Measurements from ENCODE around the gene SNAP29.
"Not testable (repeated sequence)": the region's sequence is repeated elsewhere in the genome, so short reads cannot be mapped to it uniquely, and the experiment has no call there.

Gene SNAP29

GRCh38 chr22:20836987-20837823 lies 21.6 kb upstream of the SNAP29 start:
- DNase-seq = no peak

- not testable (repeated sequence) for DNase-seq
Observed at GRCh38 chr22:20839354-20839753, 19.5 kb upstream of the SNAP29 start.

- DNase-seq = no peak
Observed at GRCh38 chr22:20839837-20840645, 18.8 kb upstream of the SNAP29 start.

DNA sequence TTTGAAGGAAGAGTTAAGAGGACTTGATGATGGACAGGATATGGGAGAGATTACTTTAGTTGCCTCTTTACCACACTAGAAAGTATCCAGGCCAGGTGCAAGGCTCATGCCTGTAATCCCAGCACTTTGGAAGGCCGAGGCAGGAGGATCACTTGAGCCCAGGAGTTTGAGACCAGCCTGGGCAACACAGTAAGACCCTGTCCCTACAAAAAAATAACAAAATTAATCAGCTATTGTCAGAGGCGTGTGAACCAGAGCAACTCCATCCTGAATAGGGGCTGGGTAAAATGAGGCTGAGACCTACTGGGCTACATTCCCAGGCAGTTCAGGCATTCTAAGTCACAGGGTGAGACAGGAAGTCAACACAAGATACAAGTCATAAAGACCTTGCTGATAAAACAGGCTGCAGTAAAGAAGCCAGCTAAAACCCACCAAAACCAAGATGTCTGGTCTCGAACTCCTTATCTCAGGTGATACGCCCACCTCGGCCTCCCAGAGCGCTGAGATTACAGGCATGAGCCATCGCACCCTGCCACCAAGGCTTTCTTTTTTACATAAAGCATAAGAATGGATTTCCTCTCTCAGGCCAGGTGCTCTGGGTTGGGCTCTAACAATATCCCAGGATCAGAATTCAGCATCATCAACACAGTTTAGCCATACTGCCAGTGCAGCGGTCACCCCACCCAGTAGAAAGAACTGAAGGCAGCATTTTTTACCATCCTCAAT lies 18.0 kb upstream of the SNAP29 start:
- no peak for DNase-seq

- no peak for DNase-seq
Observed at GRCh38 chr22:20843501-20843900, 15.3 kb upstream of the SNAP29 start.

- no peak for DNase-seq
Observed at GRCh38 chr22:20844055-20845037, 14.5 kb upstream of the SNAP29 start.

DNA sequence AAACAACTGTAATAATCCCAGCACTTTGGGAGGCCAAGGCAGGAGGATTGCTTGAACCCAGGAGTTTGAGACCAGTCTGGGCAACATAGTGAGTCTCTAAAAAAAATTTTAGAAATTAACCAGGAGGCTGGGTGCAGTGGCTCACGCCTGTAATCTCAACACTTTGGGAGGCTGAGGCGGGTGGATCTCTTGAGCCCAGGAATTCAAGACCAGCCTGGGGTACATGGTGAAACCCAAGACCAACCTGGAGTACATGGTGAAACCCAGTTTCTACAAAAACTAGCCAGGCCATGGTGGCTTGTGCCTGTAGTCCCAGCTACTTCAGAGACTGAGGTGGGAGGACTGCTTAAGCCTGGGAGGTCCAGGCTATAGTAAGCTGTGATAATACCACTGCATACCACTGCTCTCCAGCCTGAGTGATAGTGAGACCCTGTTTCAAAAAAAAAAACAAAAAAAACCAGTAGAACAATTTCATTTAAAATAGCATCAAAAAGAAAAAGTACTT lies 11.4 kb upstream of the SNAP29 start:
- DNase-seq = no peak

DNA sequence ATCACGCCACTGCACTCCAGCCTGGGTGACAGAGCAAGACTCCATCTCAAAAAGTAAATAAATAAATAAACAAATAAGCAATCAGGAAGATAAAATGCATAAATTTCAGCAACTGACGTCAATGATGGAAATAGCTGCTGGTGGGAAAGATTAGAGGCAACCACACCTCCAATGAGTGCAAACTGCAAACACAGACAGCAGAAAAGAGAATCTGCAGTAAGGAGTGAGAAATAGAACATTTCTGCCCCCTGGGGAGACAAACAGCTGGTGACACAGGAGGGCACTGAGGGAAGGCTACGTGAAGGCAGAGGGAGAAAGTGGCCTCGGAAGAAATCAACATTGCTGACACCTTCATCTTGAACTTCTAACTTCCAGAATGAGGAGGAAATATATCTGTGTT lies 6.7 kb upstream of the SNAP29 start:
- DNase-seq = no peak

GRCh38 chr22:20852503-20852902 lies 6.3 kb upstream of the SNAP29 start:
- DNase-seq = no peak

DNA sequence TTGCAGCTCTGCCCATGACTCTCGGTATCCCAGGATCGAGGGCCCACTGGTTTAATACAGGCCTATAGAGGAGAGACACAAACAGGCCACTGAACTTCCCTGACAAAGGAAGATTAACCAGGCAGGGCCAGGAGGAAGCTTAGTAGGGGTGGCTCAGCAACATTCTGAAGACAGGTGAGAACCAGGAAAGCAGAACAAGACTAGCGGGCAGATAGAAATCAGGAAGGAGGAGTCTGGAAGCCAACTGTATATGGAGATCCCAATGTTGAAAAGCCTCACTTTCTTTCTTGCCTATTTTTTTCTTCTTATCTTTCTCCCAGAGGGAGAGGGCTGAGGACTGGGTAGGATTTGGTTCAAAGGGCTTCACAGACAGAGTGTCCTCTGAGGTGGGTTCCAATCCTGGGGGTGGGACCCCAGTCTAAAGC lies 5.6 kb upstream of the SNAP29 start:
- DNase-seq = no peak

- DNase-seq = no peak
Observed at GRCh38 chr22:20857247-20857643, 1.6 kb upstream of the SNAP29 start.

GRCh38 chr22:20857838-20858614 lies 781 bp upstream of the SNAP29 start:
- DNase-seq = peak; percentile 83

DNA sequence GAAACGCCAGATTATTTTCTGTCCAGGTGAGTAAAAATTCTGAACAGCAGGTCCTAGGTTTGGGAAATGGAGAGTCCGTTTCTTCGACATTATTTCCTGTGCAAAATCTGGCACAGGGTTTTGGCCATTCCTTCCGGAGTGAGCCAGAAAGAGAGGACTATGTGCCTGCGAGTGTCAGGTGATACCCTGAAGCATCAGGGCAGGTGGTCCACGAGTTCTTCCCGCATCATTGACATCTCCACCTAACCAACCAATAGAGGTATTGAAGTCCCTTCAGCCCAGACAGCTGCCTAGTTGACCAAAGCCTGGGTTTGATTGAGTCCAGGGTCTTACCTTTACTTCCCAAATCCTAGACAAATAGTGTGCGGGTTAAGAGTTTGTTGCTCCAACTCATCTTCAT lies 808 bp downstream of the SNAP29 start:
- no peak for DNase-seq

- DNase-seq = no peak
Observed at GRCh38 chr22:20862540-20862939, 3.7 kb downstream of the SNAP29 start.

GRCh38 chr22:20863366-20863765 lies 4.6 kb downstream of the SNAP29 start:
- DNase-seq = no peak

- no peak for DNase-seq
Observed at GRCh38 chr22:20864186-20864908, 5.5 kb downstream of the SNAP29 start.

DNA sequence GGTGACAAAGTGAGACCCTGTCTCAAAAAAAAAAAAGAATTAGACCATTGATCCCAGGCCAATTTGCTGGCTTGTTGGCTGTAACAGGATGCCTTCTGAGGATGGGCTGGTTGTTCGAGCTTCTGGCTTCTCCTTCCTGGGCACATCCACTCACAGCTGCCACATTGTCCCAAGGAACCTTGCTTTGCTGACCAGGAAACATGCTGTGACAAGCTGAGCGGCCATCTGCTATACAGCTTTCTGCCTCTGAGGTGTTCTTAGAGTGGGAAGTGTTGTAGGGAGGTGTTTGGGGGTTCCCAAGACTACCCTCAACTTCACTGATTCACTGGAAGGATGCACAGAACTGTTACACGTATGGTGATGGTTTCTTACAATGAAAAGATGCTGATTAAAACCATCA lies 6.5 kb downstream of the SNAP29 start:
- no peak for DNase-seq

DNA sequence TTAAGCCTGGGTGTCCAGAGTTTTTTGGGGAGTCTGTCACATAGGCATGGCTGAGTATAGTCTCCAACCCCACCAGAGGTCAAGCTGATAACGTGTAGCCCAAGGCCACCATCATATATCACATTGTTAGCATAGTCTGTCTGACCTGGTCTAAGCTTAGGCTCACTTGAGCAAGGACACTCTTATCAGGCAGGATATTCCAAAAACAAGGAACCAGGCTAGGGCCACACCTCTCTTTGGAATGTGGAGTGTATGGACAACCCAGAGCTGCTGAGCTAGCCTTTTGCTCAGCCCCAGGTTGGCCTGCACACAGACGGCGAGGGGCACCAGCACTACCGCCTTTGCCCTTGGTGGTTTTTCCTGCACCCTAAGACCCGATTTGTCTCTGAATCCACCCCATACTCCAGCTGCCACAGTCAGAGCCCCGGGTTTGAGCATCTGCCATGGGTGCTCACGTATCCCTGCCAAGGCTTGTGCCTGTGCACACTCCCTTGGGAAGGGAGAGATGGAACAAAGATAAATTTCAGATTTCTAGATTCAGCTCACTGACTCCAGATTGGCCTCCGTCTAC lies 7.2 kb downstream of the SNAP29 start:
- DNase-seq = no peak

DNA sequence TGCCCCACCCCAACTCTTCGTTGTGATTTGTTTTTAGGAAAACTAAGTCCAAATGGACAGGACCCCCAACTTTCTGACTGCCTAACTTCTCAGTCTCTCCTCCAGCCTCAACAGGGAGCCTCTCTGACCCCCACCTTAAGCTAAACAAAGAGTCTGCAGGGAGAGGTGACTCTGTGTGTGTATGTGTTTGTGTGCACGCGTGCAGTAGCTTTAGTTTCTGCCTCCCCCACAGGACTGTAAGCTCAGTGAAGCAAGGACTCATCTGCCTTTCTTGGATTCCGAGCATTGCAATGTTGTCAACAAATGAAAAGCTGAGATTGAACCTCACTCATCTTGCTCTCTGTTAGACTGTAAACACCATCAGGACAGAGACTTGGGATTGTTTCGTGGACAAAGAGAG lies 7.9 kb downstream of the SNAP29 start:
- DNase-seq = no peak

Data from NCI-H1092 (cell line).